PC-3 (cell line): ENCODE data around the gene ACO1.

Experiments
- EZH2 ChIP-seq: fragments of 300-600 bp; sonication (generic); IDR thresholded peaks from one replicate; pipeline ENCODE4 v1.6.1; 2017; ENCODE audit warnings: antibody characterized with exemption, mild to moderate bottlenecking, low read length; ENCODE audit not compliant: unreplicated experiment
- EZH2phosphoT487 ChIP-seq: fragments of 300-600 bp; sonication (generic); IDR thresholded peaks from 2 replicates; pipeline ENCODE4 v1.6.1; 2018; ENCODE audit warnings: mild to moderate bottlenecking, antibody characterized with exemption, low read length, borderline replicate concordance
- TF ChIP-seq, protein P1 (sequence below): fragments of 300-600 bp; sonication (generic); conservative IDR thresholded peaks from 2 replicates; pipeline ENCODE4 v1.5.1; 2017; ENCODE audit warnings: antibody characterized with exemption, low read depth, mild to moderate bottlenecking, low read length

DNA sequence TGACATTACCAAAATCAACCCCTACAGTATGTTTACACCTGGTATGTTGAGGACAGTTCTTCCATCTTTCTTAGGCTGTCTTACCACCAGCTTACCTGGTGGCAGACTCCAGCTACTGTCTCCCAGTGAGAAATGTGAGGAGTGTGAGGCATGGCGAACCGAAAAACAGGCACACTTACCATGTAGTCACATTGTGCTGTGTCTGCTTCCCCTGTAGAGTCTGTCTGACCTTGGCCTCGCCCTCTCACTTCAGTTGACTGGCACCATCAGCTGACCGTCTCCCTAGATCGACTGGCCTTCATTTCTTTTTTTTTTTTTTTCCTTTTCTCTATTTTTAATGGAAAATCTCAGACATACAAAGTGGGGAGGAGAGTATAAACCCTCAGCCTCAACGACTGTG, 4.9 kb downstream of the ACO1 start:
- TF ChIP-seq, protein P1, sequence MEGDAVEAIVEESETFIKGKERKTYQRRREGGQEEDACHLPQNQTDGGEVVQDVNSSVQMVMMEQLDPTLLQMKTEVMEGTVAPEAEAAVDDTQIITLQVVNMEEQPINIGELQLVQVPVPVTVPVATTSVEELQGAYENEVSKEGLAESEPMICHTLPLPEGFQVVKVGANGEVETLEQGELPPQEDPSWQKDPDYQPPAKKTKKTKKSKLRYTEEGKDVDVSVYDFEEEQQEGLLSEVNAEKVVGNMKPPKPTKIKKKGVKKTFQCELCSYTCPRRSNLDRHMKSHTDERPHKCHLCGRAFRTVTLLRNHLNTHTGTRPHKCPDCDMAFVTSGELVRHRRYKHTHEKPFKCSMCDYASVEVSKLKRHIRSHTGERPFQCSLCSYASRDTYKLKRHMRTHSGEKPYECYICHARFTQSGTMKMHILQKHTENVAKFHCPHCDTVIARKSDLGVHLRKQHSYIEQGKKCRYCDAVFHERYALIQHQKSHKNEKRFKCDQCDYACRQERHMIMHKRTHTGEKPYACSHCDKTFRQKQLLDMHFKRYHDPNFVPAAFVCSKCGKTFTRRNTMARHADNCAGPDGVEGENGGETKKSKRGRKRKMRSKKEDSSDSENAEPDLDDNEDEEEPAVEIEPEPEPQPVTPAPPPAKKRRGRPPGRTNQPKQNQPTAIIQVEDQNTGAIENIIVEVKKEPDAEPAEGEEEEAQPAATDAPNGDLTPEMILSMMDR, result no peak
- no peak for TF ChIP-seq EZH2
- no peak for TF ChIP-seq EZH2phosphoT487
